ENCODE results near the gene TRIM59.

TRIM59 gene

GRCh38 chr3:160473978-160474377 lies 24.4 kb upstream of the TRIM59 start:
- DNase-seq (ENCODE audit: low read depth) = no peak
- TF ChIP-seq CTCF (IDR thresholded peaks at IDR 0.05; ENCODE audit: insufficient read depth, low read depth, low read length, missing control alignments) = no peak
- no peak overlapping the region for H3K4me3 ChIP-seq (ENCODE audit: low read depth, low read length)

- TF ChIP-seq CTCF (IDR thresholded peaks at IDR 0.05; ENCODE audit: insufficient read depth, low read depth, low read length, missing control alignments) = no peak
- no peak for DNase-seq (ENCODE audit: low read depth)
- no peak overlapping the region for H3K4me3 ChIP-seq (ENCODE audit: low read depth, low read length)
These were observed 23.6 kb upstream of the TRIM59 start for GRCh38 chr3:160473221-160473620.

GRCh38 chr3:160472344-160472743 lies 22.8 kb upstream of the TRIM59 start:
- TF ChIP-seq CTCF (IDR thresholded peaks at IDR 0.05; ENCODE audit: insufficient read depth, low read depth, low read length, missing control alignments) = no peak
- H3K4me3 ChIP-seq (ENCODE audit: low read depth, low read length) = no peak overlapping the region
- peak; percentile 58 for DNase-seq (ENCODE audit: low read depth)

GRCh38 chr3:160471892-160472291 lies 22.3 kb upstream of the TRIM59 start:
- H3K4me3 ChIP-seq (ENCODE audit: low read depth, low read length) = no peak overlapping the region

GRCh38 chr3:160470181-160470580 lies 20.6 kb upstream of the TRIM59 start:
- no peak for DNase-seq (ENCODE audit: low read depth)
- no peak for TF ChIP-seq CTCF (IDR thresholded peaks at IDR 0.05; ENCODE audit: insufficient read depth, low read depth, low read length, missing control alignments)
- no peak overlapping the region for H3K4me3 ChIP-seq (ENCODE audit: low read depth, low read length)

More at GRCh38 chr3:160471892-160472291, 22.3 kb upstream of the TRIM59 start:
- no peak for TF ChIP-seq CTCF (IDR thresholded peaks at IDR 0.05; ENCODE audit: insufficient read depth, low read depth, low read length, missing control alignments)
- no peak for DNase-seq (ENCODE audit: low read depth)

GRCh38 chr3:160464971-160465370 lies 15.4 kb upstream of the TRIM59 start:
- no peak for DNase-seq (ENCODE audit: low read depth)

More at GRCh38 chr3:160464971-160465370, 15.4 kb upstream of the TRIM59 start:
- no peak for TF ChIP-seq CTCF (IDR thresholded peaks at IDR 0.05; ENCODE audit: insufficient read depth, low read depth, low read length, missing control alignments)
- no peak overlapping the region for H3K4me3 ChIP-seq (ENCODE audit: low read depth, low read length)

Data from GM12865 (cell line).